OCI-LY7 (cell line): Measurements from ENCODE around the gene CFAP97. TPM values are rescaled to one million over a fixed set of nuclear protein-coding genes. Genes with fewer than 3 reads are reported as not detected.

Experiments
- BruUV-seq: library from RNA; stranded (reverse); fragments of 400-500 nt; replicated peaks from 2 replicates; lab custom pipeline; 2021; lab: Mats Ljungman, UMichigan
- CTCF ChIA-PET: fragments of 300-600 bp; sonication (Branson Sonifier 250); formaldehyde crosslinking; loops from one replicate; lab custom pipeline; 2022; ENCODE audit warnings: antibody characterized with exemption; ENCODE audit not compliant: unreplicated experiment; lab: Charles Lee
- POLR2A ChIA-PET: fragments of 300-600 bp; sonication (Branson Sonifier 250); formaldehyde crosslinking; loops from one replicate; lab custom pipeline; 2022; ENCODE audit warnings: antibody characterized with exemption; lab: Charles Lee
- DNase-seq: peaks from one replicate; pipeline ENCODE4 v3.0.0-alpha.2; 2015; ENCODE audit warnings: low spot score
- H2AFZ ChIP-seq: fragments of 200-600 bp; sonication (generic), shearing (Covaris generic); 2 replicates; pipeline ENCODE4 v1.6.1; 2014; ENCODE audit warnings: mild to moderate bottlenecking, antibody characterized with exemption, low read length, moderate library complexity
- H3K27ac ChIP-seq: fragments of 200-600 bp; sonication (generic); 2 replicates; pipeline ENCODE4 v1.5.1; 2014; ENCODE audit warnings: mixed run types, low read depth, mild to moderate bottlenecking, moderate library complexity, low read length, inconsistent platforms; ENCODE audit not compliant: poor library complexity, severe bottlenecking
- H3K36me3 ChIP-seq: fragments of 200-600 bp; sonication (generic); 2 replicates; pipeline ENCODE4 v1.6.1; 2014; ENCODE audit warnings: mild to moderate bottlenecking, antibody characterized with exemption, low read length, moderate library complexity, mixed read lengths; ENCODE audit not compliant: insufficient read depth
- H3K4me1 ChIP-seq: fragments of 200-600 bp; sonication (generic); 2 replicates; pipeline ENCODE4 v1.5.1; 2014; ENCODE audit warnings: mild to moderate bottlenecking, low read length; ENCODE audit not compliant: insufficient read depth, poor library complexity, severe bottlenecking
- H3K4me2 ChIP-seq: fragments of 200-600 bp; sonication (generic); 2 replicates; pipeline ENCODE4 v1.6.1; 2014; ENCODE audit warnings: mild to moderate bottlenecking, low read length
- H3K4me3 ChIP-seq: fragments of 200-600 bp; sonication (generic); 2 replicates; pipeline ENCODE4 v1.5.1; 2014; ENCODE audit warnings: mild to moderate bottlenecking, low read depth, low read length; ENCODE audit not compliant: poor library complexity, severe bottlenecking
- H3K79me2 ChIP-seq: fragments of 200-600 bp; sonication (generic); 2 replicates; pipeline ENCODE4 v1.6.1; 2016; ENCODE audit warnings: low read depth, mild to moderate bottlenecking, low read length, moderate library complexity, mixed read lengths; ENCODE audit not compliant: insufficient read depth
- H3K9me2 ChIP-seq: fragments of 200-600 bp; sonication (generic); 2 replicates; pipeline ENCODE4 v1.6.1; 2016; ENCODE audit warnings: mild to moderate bottlenecking, low read length, mixed read lengths; ENCODE audit not compliant: insufficient read depth
- H3K9me3 ChIP-seq: fragments of 200-600 bp; sonication (generic); 2 replicates; pipeline ENCODE4 v1.6.1; 2014; ENCODE audit warnings: mild to moderate bottlenecking, mixed run types, low read length, mixed read lengths
- H4K20me1 ChIP-seq: fragments of 200-600 bp; sonication (generic); 2 replicates; pipeline ENCODE4 v1.6.1; 2014; ENCODE audit warnings: mild to moderate bottlenecking, antibody characterized with exemption, low read length, moderate library complexity, mixed read lengths; ENCODE audit not compliant: insufficient read depth
- EZH2phosphoT487 ChIP-seq: fragments of 200-600 bp; sonication (generic); IDR thresholded peaks from 2 replicates; pipeline ENCODE4 v1.6.1; 2018; ENCODE audit warnings: low read depth, borderline replicate concordance, mild to moderate bottlenecking, mixed run types, antibody characterized with exemption, low read length, moderate library complexity, mixed read lengths
- intact Hi-C: fragments of 100-400 bp; cut with micrococcal nuclease; formaldehyde crosslinking; loops from one replicate; pipeline ENCODE4 v1.10.0; 2022; ENCODE audit not compliant: unreplicated experiment
- total RNA-seq, 2 experiments: library from RNA; depleted of rRNA in 1 of 2; stranded (reverse); fragments of >200 nt in 1 of 2; shearing (Covaris generic) in 1 of 2; gene quantifications; 2 replicates each; pipeline ENCODE4 v1.2.3, GENCODE V29; 2014 to 2022
- TF ChIP-seq, protein P1 (sequence below): fragments of 200-600 bp; sonication (generic); conservative IDR thresholded peaks from 2 replicates; pipeline ENCODE4 v1.5.1; 2014; ENCODE audit warnings: mild to moderate bottlenecking, antibody characterized with exemption, low read length, moderate library complexity, mixed read lengths

The CFAP97 gene
- total RNA-seq, 2 experiments from 2014 or later = 22.7 to 57.3 TPM

DNA sequence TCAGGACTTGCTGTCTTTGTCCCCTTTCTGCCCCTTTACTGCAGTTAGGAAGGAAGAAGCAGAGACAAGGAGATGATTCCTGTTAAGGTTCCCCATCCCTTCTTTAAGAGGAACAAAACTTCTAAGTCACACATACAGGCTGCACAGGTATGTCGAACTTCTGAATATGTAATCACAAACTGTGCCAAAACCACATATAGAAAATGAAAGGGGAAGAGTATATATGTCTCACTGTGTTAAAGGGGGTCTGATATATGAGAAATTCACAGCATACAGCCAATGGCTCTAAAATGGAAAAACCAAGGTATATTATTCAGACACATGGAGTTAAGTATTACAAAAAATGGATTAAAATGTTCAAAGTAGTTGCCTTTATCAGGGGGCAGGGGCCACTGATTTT lies 11.7 kb downstream of the CFAP97 start:
- CTCF ChIA-PET = no interaction called here
- H3K4me3 ChIP-seq = no peak overlapping the region
- H3K9me3 ChIP-seq = no peaks in the 10 kb centered on the region
- H3K9me2 ChIP-seq = no peaks in the 10 kb centered on the region
- H3K4me2 ChIP-seq = 0 out of 2 replicates have a peak overlapping the region, but pooled peaks have one; percentile 1
- no TSS peak for BruUV-seq
- TF ChIP-seq EZH2phosphoT487 = no peak
- TF ChIP-seq, protein P1, sequence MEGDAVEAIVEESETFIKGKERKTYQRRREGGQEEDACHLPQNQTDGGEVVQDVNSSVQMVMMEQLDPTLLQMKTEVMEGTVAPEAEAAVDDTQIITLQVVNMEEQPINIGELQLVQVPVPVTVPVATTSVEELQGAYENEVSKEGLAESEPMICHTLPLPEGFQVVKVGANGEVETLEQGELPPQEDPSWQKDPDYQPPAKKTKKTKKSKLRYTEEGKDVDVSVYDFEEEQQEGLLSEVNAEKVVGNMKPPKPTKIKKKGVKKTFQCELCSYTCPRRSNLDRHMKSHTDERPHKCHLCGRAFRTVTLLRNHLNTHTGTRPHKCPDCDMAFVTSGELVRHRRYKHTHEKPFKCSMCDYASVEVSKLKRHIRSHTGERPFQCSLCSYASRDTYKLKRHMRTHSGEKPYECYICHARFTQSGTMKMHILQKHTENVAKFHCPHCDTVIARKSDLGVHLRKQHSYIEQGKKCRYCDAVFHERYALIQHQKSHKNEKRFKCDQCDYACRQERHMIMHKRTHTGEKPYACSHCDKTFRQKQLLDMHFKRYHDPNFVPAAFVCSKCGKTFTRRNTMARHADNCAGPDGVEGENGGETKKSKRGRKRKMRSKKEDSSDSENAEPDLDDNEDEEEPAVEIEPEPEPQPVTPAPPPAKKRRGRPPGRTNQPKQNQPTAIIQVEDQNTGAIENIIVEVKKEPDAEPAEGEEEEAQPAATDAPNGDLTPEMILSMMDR = no peak
- peaks cover 40% of the 10 kb centered on the region for H3K36me3 ChIP-seq
- H3K27ac ChIP-seq = no peak overlapping the region
- H3K4me1 ChIP-seq = peaks cover 4% of the 10 kb centered on the region
- H3K79me2 ChIP-seq = peaks cover 11% of the 10 kb centered on the region; the same call in 1 of the 2 replicates
- no peak overlapping the region for H2AFZ ChIP-seq
- DNase-seq = no peak
- POLR2A ChIA-PET = interaction anchor here (0.6 to 0.7 kb wide), 2 partner anchors 51 to 405 kb away, joined by 3 to 8 read pairs; no protein-coding TSS in a partner anchor
- peaks cover 3% of the 10 kb centered on the region; the same call in 1 of the 2 replicates for H4K20me1 ChIP-seq
- intact Hi-C loops = no loop called here

DNA sequence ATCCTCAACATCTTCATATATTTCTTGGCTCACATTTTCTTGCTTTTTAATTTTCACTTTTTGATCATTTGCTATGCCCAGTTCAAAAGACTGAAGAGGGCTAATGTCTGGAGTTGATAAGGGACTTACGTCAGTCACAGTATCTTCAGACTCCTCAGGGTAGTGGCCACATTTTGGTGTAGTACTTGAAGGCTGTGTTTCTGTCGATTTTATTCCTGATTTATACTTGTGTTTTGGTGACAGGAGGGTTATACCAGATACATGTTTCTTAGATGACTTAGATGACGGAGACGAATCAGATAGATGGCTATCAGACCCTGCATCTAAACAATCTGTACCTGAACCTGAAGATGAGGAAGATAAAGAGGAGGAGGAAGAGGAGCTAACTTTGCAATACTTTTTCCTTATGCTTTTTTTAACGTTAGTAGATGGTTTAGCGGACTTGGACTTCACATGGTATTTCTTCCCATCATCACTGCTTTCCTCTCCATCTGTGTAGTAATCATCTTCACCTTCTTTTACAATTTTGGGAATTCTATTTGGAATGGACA lies 13.4 kb downstream of the CFAP97 start:
- TF ChIP-seq, protein P1 = no peak
- TF ChIP-seq EZH2phosphoT487 = no peak
- DNase-seq = no peak
- no peaks in the 10 kb centered on the region for H3K9me2 ChIP-seq
- no peak overlapping the region for H3K4me2 ChIP-seq
- H3K27ac ChIP-seq = no peak overlapping the region
- ChIA-PET CTCF (no interaction called here), POLR2A (no interaction called here)
- H2AFZ ChIP-seq = no peak overlapping the region
- H3K4me1 ChIP-seq = peaks cover 6% of the 10 kb centered on the region
- peaks cover 41% of the 10 kb centered on the region for H3K36me3 ChIP-seq
- peaks cover 3% of the 10 kb centered on the region; the same call in 1 of the 2 replicates for H4K20me1 ChIP-seq
- H3K4me3 ChIP-seq = no peak overlapping the region
- peaks cover 14% of the 10 kb centered on the region; the same call in 1 of the 2 replicates for H3K79me2 ChIP-seq
- BruUV-seq = TSS peak; percentile 81
- H3K9me3 ChIP-seq = no peaks in the 10 kb centered on the region
- intact Hi-C loops = no loop called here

- Histone ChIP-seq H2AFZ (no peak overlapping the region), H3K79me2 (peaks cover 17% of the 10 kb centered on the region; the same call in 1 of the 2 replicates), H3K9me3 (no peaks in the 10 kb centered on the region), H4K20me1 (peaks cover under 1% of the 10 kb centered on the region; the same call in 1 of the 2 replicates), H3K4me3 (no peak overlapping the region), H3K4me2 (no peak overlapping the region), H3K36me3 (peaks cover 37% of the 10 kb centered on the region), H3K4me1 (peaks cover 11% of the 10 kb centered on the region), H3K9me2 (no peaks in the 10 kb centered on the region), H3K27ac (no peak overlapping the region)
- BruUV-seq = no TSS peak
- DNase-seq = no peak
- TF ChIP-seq, protein P1 = no peak
- no peak for TF ChIP-seq EZH2phosphoT487
- intact Hi-C loops = no loop called here
- POLR2A ChIA-PET = no interaction called here
- CTCF ChIA-PET = no interaction called here
Measured at GRCh38 chr4:185189606-185190305, 14.0 kb downstream of the CFAP97 start.
